ENCODE data around the gene AATK. TPM values are rescaled to one million over a fixed set of nuclear protein-coding genes. Genes with fewer than 3 reads are reported as not detected.

AATK gene
- total and polyA plus RNA-seq, 9 of the 15 experiments (the other 6 are each of a cell fraction or from before 2014, with no cell fraction given): 0.11 to 0.55 (median 0.38) TPM; not detected in 5

GRCh38 chr17:81203136-81203535 lies 37.1 kb upstream of the AATK start:
- intact Hi-C loops (cut with micrococcal nuclease): no loop called here
- FAIRE-seq: no peak

More at GRCh38 chr17:81203136-81203535, 37.1 kb upstream of the AATK start:
- Histone ChIP-seq H3K27me3 (ENCODE audit: control insufficient read depth in 2 of 2, insufficient read depth in 2 of 2, low read length in 2 of 2) (no peaks in the 10 kb centered on the region), H3K4me3 (no peak overlapping the region), H4K20me1 (replicated peaks; ENCODE audit: control insufficient read depth, insufficient read depth, low read length) (no peaks in the 10 kb centered on the region), H3K4me1 (replicated peaks in 1 of 2; ENCODE audit: control insufficient read depth in 2 of 2, insufficient read depth in 2 of 2, low read length in 2 of 2) (peaks cover 3 to 24% of the 10 kb centered on the region in 2 experiments; a peak in 3 of 5 replicates), H3K9me1 (ENCODE audit: control insufficient read depth, insufficient read depth, low read length) (peaks cover 3% of the 10 kb centered on the region), H3K27ac (ENCODE audit: extremely low read depth, low read depth, low read length) (no peak overlapping the region), H3K9ac (ENCODE audit: insufficient read depth in 1 of 2, low read depth in 2 of 2, low read length in 2 of 2) (no peak overlapping the region), H3K9me3 (replicated peaks; ENCODE audit: control insufficient read depth, insufficient read depth, low read depth, low read length) (no peaks in the 10 kb centered on the region), H3K36me3 (ENCODE audit: control insufficient read depth, insufficient read depth, low read length) (peaks cover 5% of the 10 kb centered on the region; the same call in 2 of the 3 replicates), H3K79me2 (ENCODE audit: control insufficient read depth, insufficient read depth, low read length) (no peaks in the 10 kb centered on the region), H2AFZ (ENCODE audit: low read depth, low read length) (no peak overlapping the region), H3K4me2 (ENCODE audit: insufficient read depth, low read length) (no peak overlapping the region)
- 88% methylated on average over 11 of the region's 20 CpGs for WGBS (ENCODE audit: insufficient coverage, low coverage, missing lambda C conversion rate)
- in situ Hi-C loops (cut with MboI): no loop called here
- CTCF ChIA-PET (ENCODE audit: low intra/inter-chr PET ratio): no interaction called here
- POLR2A ChIA-PET: interaction anchor here (0.5 to 0.6 kb wide), 2 partner anchors 81 to 186 kb away, joined by 3 read pairs; no protein-coding TSS in a partner anchor
- TF ChIP-seq RHOXF2B (CRISPR knock-in tag; conservative IDR thresholded peaks at IDR 0.05) (no peak), ZNF395 (CRISPR knock-in tag; IDR thresholded peaks at IDR 0.05) (no peak), CSDE1 (IDR thresholded peaks at IDR 0.05) (no peak), MEF2D (tag; conservative IDR thresholded peaks at IDR 0.05; ENCODE audit: low read depth) (no peak), ZNF699 (CRISPR knock-in tag; IDR thresholded peaks at IDR 0.05; ENCODE audit: insufficient replicate concordance) (no peak), RNF219 (CRISPR knock-in tag; IDR thresholded peaks at IDR 0.05) (no peak), POLR3A (IDR thresholded peaks at IDR 0.05; ENCODE audit: borderline replicate concordance, extremely low read depth, insufficient read depth, insufficient read length) (no peak), ETV1 (tag; conservative IDR thresholded peaks at IDR 0.05; ENCODE audit: low read depth) (no peak), TRIM25 (IDR thresholded peaks at IDR 0.05; ENCODE audit: borderline replicate concordance) (no peak), ZSCAN32 (CRISPR knock-in tag; IDR thresholded peaks at IDR 0.05) (no peak)
- no TSS peak for BruUV-seq (replicated peaks)
- no peak for ATAC-seq
- DNase-seq (ENCODE audit: extremely low read depth in 1 of 4, low spot score in 3 of 4): no peak
